Fibroblast of lung (primary cell): ENCODE measurements around the gene TLR6. TPM values are rescaled to one million over a fixed set of nuclear protein-coding genes. Genes with fewer than 3 reads are reported as not detected.

Source experiments
- DNase-seq, 2 donors: peaks; one replicate each; pipeline versions ENCODE4 v3.0.0 to v3.0.0-alpha.2; 2010; ENCODE audit warnings: low read depth in 2 of 2
- H2AFZ ChIP-seq: 2 replicates; pipeline ENCODE4 v1.5.1; 2012; ENCODE audit warnings: low read length, control low read depth, inconsistent platforms
- H3K27ac ChIP-seq: 2 replicates; pipeline ENCODE4 v1.5.1; 2011; ENCODE audit warnings: low read length, control low read depth; ENCODE audit not compliant: insufficient read depth
- H3K27me3 ChIP-seq: 2 replicates; pipeline ENCODE4 v1.5.1; 2011; ENCODE audit warnings: mild to moderate bottlenecking, low read length; ENCODE audit not compliant: control insufficient read depth, insufficient read depth
- H3K36me3 ChIP-seq: 2 replicates; pipeline ENCODE4 v1.5.1; 2011; ENCODE audit warnings: low read length; ENCODE audit not compliant: control insufficient read depth, insufficient read depth
- H3K4me1 ChIP-seq: 2 replicates; pipeline ENCODE4 v1.5.1; 2011; ENCODE audit warnings: low read length; ENCODE audit not compliant: control insufficient read depth, insufficient read depth; ENCODE audit errors: extremely low read depth
- H3K4me2 ChIP-seq: 2 replicates; pipeline ENCODE4 v1.5.1; 2011; ENCODE audit warnings: low read length, control low read depth; ENCODE audit not compliant: insufficient read depth; ENCODE audit errors: extremely low read depth
- H3K4me3 ChIP-seq, 4 experiments: fragments of 200-600 bp in 1 of 4; sonication (generic) in 1 of 4; replicated peaks in 1 of 4; 2 replicates each; pipeline ENCODE4 v1.5.1; 2011 to 2016; ENCODE audit warnings: low read length in 4 of 4, low read depth in 3 of 4, mild to moderate bottlenecking in 3 of 4, control low read depth in 2 of 4, inconsistent platforms in 1 of 4, mixed read lengths in 1 of 4; ENCODE audit not compliant: insufficient read depth in 1 of 4; ENCODE audit errors: control extremely low read depth in 1 of 4
- H3K79me2 ChIP-seq: 2 replicates; pipeline ENCODE4 v1.5.1; 2012; ENCODE audit warnings: mild to moderate bottlenecking, low read length, inconsistent platforms; ENCODE audit not compliant: control insufficient read depth, insufficient read depth
- H3K9ac ChIP-seq: 2 replicates; pipeline ENCODE4 v1.5.1; 2011; ENCODE audit warnings: mild to moderate bottlenecking, low read length, control low read depth; ENCODE audit not compliant: insufficient read depth
- H3K9me3 ChIP-seq: 2 replicates; pipeline ENCODE4 v1.5.1; 2012; ENCODE audit warnings: low read depth, low read length; ENCODE audit not compliant: control insufficient read depth, insufficient read depth
- H4K20me1 ChIP-seq: 2 replicates; pipeline ENCODE4 v1.5.1; 2011; ENCODE audit warnings: low read length; ENCODE audit not compliant: control insufficient read depth, insufficient read depth; ENCODE audit errors: extremely low read depth
- EZH2 ChIP-seq: IDR thresholded peaks from 2 replicates; pipeline ENCODE4 v1.5.1; 2012; ENCODE audit warnings: low read length, control low read depth, mild to moderate bottlenecking; ENCODE audit errors: missing control alignments
- polyA plus RNA-seq, 2 donors: library from polyadenylated mRNA; depleted of rRNA in 1 of 2; stranded (reverse) in 1 of 2; unstranded in 1 of 2; fragments of >200 nt; gene quantifications; 2 replicates each; pipeline ENCODE4 v1.2.1, GENCODE V29; 2011 to 2012; ENCODE audit warnings: missing spikeins in 1 of 2
- total RNA-seq: library from RNA; depleted of rRNA; stranded (reverse); fragments of >200 nt; gene quantifications from 2 replicates; pipeline ENCODE4 v1.2.1, GENCODE V29; 2014
- TF ChIP-seq, protein P1 (sequence below), 2 donors: IDR thresholded peaks in 1 of 2; conservative IDR thresholded peaks in 1 of 2; 1 replicate in 1 of 2; 2 replicates in 1 of 2; pipeline ENCODE4 v1.5.1; 2011 to 2012; ENCODE audit warnings: low read length in 2 of 2, control low read depth in 1 of 2, inconsistent platforms in 1 of 2, low read depth in 1 of 2, mild to moderate bottlenecking in 1 of 2

TLR6 gene
- total and polyA plus RNA-seq, 2 donors (not counting 1 experiment from before 2014, with no cell fraction given): 1.9 to 2.3 TPM

GRCh38 chr4:38791010-38791409 lies 65.6 kb downstream of the TLR6 start:
- no peak overlapping the region for H3K27ac ChIP-seq
- no peak overlapping the region for H3K9ac ChIP-seq
- H2AFZ ChIP-seq: no peak overlapping the region
- H3K4me3 ChIP-seq: no peak overlapping the region
- no peak overlapping the region for H3K4me2 ChIP-seq
- DNase-seq: no peak
- H3K27me3 ChIP-seq: no peaks in the 10 kb centered on the region
- no peaks in the 10 kb centered on the region for H3K4me1 ChIP-seq
- no peaks in the 10 kb centered on the region for H3K79me2 ChIP-seq
- no peaks in the 10 kb centered on the region for H3K36me3 ChIP-seq
- TF ChIP-seq, protein P1, sequence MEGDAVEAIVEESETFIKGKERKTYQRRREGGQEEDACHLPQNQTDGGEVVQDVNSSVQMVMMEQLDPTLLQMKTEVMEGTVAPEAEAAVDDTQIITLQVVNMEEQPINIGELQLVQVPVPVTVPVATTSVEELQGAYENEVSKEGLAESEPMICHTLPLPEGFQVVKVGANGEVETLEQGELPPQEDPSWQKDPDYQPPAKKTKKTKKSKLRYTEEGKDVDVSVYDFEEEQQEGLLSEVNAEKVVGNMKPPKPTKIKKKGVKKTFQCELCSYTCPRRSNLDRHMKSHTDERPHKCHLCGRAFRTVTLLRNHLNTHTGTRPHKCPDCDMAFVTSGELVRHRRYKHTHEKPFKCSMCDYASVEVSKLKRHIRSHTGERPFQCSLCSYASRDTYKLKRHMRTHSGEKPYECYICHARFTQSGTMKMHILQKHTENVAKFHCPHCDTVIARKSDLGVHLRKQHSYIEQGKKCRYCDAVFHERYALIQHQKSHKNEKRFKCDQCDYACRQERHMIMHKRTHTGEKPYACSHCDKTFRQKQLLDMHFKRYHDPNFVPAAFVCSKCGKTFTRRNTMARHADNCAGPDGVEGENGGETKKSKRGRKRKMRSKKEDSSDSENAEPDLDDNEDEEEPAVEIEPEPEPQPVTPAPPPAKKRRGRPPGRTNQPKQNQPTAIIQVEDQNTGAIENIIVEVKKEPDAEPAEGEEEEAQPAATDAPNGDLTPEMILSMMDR (conservative IDR thresholded peaks at IDR 0.05 in 1 of 2, IDR thresholded peaks at IDR 0.05 in 1 of 2; ENCODE audit: low read depth in 1 of 2, low read length in 2 of 2): no peak
- no peak for TF ChIP-seq EZH2
- H4K20me1 ChIP-seq: no peaks in the 10 kb centered on the region
- H3K9me3 ChIP-seq: no peaks in the 10 kb centered on the region

- H3K79me2 ChIP-seq: no peaks in the 10 kb centered on the region
- H3K9ac ChIP-seq: no peak overlapping the region
- no peak overlapping the region for H3K27ac ChIP-seq
- no peaks in the 10 kb centered on the region for H3K4me1 ChIP-seq
- TF ChIP-seq EZH2: no peak
- TF ChIP-seq, protein P1 (conservative IDR thresholded peaks at IDR 0.05 in 1 of 2, IDR thresholded peaks at IDR 0.05 in 1 of 2; ENCODE audit: low read depth in 1 of 2, low read length in 2 of 2): no peak
- H3K9me3 ChIP-seq: no peaks in the 10 kb centered on the region
- no peaks in the 10 kb centered on the region for H4K20me1 ChIP-seq
- no peak overlapping the region for H3K4me3 ChIP-seq
- no peaks in the 10 kb centered on the region for H3K36me3 ChIP-seq
- H3K27me3 ChIP-seq: no peaks in the 10 kb centered on the region
- peak; percentile 25 to 67 for DNase-seq
- H3K4me2 ChIP-seq: no peak overlapping the region
- H2AFZ ChIP-seq: no peak overlapping the region
Measured at GRCh38 chr4:38788317-38788716, 68.3 kb downstream of the TLR6 start.

DNA sequence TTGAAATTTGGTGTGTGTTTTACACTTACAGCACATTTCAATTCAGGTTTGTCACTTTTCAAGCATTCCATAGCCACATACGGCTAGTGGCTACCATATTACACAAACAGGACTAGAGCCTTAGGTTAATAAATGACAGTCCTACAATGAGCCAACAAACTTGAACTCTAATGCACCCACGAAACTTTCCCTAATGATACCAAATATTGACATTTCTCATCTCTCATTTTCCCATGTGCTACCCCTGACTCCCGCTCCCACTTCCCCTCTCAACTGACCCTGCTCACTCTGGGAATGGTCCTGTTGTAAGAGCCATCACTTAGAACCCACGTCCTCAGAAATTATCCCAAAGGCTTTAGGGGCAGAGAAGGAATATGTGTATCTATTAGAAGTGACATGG lies 68.9 kb downstream of the TLR6 start:
- Histone ChIP-seq H3K9me3 (no peaks in the 10 kb centered on the region), H3K79me2 (no peaks in the 10 kb centered on the region), H2AFZ (no peak overlapping the region), H3K4me2 (no peak overlapping the region), H3K4me3 (no peak overlapping the region), H3K9ac (no peak overlapping the region), H4K20me1 (no peaks in the 10 kb centered on the region), H3K27me3 (no peaks in the 10 kb centered on the region), H3K27ac (no peak overlapping the region), H3K36me3 (no peaks in the 10 kb centered on the region), H3K4me1 (no peaks in the 10 kb centered on the region)
- TF ChIP-seq EZH2: no peak
- TF ChIP-seq, protein P1 (conservative IDR thresholded peaks at IDR 0.05 in 1 of 2, IDR thresholded peaks at IDR 0.05 in 1 of 2; ENCODE audit: low read depth in 1 of 2, low read length in 2 of 2): no peak
- DNase-seq: no peak
